BE2C (cell line): ENCODE data around the gene CFAP92.

Source experiments
- DNase-seq: peaks from one replicate; pipeline ENCODE4 v3.0.0-alpha.2; 2020
- H3K27me3 ChIP-seq: fragments of 250-450 bp; sonication (Bioruptor Pico); 2 replicates; pipeline ENCODE4 v1.5.1; 2020; ENCODE audit warnings: mild to moderate bottlenecking
- H3K36me3 ChIP-seq: fragments of 250-450 bp; sonication (Bioruptor Pico); 2 replicates; pipeline ENCODE4 v1.5.1; 2020; ENCODE audit warnings: mild to moderate bottlenecking
- H3K4me1 ChIP-seq: fragments of 250-450 bp; sonication (Bioruptor Pico); 2 replicates; pipeline ENCODE4 v1.5.1; 2020
- H3K4me3 ChIP-seq: 2 replicates; pipeline ENCODE4 v1.5.1; 2011; ENCODE audit warnings: low read depth, low read length
- H3K9me3 ChIP-seq: fragments of 250-450 bp; sonication (Bioruptor Pico); 2 replicates; pipeline ENCODE4 v1.5.1; 2020
- TF ChIP-seq, protein P1 (sequence below): IDR thresholded peaks from 2 replicates; pipeline ENCODE4 v1.5.1; 2012; ENCODE audit warnings: mild to moderate bottlenecking, low read depth, low read length

Gene CFAP92

DNA sequence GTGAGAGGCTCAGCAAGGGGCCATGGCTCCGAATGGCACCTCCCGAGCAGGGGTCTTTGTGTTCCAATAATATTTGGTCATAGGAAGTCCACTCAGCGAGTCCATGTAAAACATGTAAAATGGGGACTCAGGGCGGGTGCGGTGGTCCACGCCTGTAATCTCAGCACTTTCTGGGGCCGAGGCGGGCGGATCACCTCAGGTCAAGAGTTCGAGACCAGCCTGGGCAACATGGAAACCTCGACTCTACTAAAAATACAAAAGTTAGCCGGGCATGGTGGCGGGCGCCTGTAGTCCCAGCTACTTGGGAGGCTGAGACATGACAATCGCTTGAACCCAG is 33.6 kb upstream of the CFAP92 start:
- Histone ChIP-seq H3K4me3 (peak overlapping the region; percentile 61), H3K36me3 (no peaks in the 10 kb centered on the region), H3K9me3 (no peaks in the 10 kb centered on the region), H3K27me3 (no peaks in the 10 kb centered on the region), H3K4me1 (peaks cover 4% of the 10 kb centered on the region; the same call in 1 of the 2 replicates)
- DNase-seq: no peak
- TF ChIP-seq, protein P1, sequence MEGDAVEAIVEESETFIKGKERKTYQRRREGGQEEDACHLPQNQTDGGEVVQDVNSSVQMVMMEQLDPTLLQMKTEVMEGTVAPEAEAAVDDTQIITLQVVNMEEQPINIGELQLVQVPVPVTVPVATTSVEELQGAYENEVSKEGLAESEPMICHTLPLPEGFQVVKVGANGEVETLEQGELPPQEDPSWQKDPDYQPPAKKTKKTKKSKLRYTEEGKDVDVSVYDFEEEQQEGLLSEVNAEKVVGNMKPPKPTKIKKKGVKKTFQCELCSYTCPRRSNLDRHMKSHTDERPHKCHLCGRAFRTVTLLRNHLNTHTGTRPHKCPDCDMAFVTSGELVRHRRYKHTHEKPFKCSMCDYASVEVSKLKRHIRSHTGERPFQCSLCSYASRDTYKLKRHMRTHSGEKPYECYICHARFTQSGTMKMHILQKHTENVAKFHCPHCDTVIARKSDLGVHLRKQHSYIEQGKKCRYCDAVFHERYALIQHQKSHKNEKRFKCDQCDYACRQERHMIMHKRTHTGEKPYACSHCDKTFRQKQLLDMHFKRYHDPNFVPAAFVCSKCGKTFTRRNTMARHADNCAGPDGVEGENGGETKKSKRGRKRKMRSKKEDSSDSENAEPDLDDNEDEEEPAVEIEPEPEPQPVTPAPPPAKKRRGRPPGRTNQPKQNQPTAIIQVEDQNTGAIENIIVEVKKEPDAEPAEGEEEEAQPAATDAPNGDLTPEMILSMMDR: no peak

DNA sequence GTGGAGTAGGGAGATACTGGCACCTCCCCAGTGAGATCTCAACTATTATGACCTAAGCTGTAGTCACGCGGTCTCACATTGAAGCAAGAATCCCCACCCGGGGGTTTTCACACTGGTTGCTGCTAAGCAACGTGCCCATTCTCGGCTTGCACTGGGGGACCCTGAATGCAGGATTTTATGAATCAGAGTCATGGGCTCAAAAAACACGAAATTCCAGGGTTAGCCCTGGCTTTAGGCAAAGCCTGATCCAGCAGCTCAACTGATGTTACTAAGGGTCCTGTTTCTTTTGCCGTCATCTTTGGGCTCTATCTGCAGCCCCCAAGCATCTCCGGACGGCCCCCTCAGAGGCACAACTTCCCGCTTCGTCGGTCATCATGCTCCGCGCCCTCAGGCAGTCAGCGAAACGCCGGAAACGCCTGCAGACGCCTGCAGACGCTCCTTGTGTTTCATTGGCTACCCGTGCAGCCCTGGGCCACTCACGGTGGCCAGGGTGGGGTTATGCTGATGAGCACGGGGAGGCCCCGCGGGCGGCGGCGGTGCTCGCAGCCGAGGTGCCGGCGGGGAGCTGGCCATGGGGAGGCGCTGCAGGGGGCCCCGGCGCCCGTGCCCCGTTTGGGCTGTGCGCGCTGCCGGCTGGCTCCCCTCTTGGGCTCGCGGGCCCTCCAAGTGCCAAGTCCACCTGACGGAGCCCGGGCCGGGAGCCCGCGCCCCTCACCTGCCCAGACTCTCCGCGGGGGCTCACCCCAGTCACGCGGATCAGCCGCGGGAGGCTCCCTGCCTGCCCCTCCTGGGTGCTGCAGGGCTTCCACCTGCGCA is 33.1 kb upstream of the CFAP92 start:
- peak overlapping the region; percentile 61 for H3K4me3 ChIP-seq
- TF ChIP-seq, protein P1: peak; percentile 48

DNA sequence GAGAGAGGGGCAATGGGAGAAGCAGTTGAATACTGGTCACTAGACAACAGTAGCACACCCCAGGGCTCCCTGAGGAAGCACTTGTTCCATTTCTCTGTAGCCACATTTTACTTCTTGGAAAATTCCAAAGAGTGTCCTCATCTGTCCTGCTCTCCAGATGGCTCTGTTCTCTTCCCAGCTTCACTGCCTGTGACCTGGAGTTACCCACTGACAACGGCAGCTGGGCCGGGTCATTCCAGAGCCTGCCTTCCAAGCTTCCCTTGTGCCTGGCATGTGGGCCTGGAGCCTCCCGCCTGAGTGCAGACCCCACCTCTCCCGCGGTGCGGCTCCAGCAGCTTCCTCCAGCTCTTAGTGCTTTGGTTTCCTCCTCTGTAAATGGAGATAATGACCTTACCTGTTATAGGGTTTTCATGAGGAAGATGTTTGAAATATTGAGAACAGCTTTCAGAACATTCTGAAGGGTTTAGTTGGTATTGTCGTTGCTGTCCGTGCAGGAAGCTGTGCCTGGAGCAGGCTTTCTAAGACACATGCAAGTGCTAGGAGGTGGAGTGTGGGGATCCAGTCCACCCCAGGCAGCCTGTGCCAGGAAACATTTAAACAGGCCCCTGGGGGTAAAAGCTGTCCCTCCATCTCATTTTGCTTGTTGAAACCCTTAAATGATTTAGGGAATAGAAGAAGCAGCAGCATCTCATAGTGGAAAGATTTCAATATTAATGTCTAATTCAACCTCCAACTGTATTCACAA is 32.0 kb upstream of the CFAP92 start:
- H3K4me1 ChIP-seq: peaks cover 4% of the 10 kb centered on the region; the same call in 1 of the 2 replicates
- H3K27me3 ChIP-seq: no peaks in the 10 kb centered on the region
- H3K4me3 ChIP-seq: no peak overlapping the region
- TF ChIP-seq, protein P1: no peak
- peak; percentile 43 for DNase-seq
- H3K9me3 ChIP-seq: no peaks in the 10 kb centered on the region
- H3K36me3 ChIP-seq: no peaks in the 10 kb centered on the region

More for the DNA sequence above, 33.1 kb upstream of the CFAP92 start:
- no peaks in the 10 kb centered on the region for H3K27me3 ChIP-seq
- no peaks in the 10 kb centered on the region for H3K36me3 ChIP-seq
- H3K9me3 ChIP-seq: no peaks in the 10 kb centered on the region
- H3K4me1 ChIP-seq: peaks cover 4% of the 10 kb centered on the region; the same call in 1 of the 2 replicates
- DNase-seq: peak; percentile 95

DNA sequence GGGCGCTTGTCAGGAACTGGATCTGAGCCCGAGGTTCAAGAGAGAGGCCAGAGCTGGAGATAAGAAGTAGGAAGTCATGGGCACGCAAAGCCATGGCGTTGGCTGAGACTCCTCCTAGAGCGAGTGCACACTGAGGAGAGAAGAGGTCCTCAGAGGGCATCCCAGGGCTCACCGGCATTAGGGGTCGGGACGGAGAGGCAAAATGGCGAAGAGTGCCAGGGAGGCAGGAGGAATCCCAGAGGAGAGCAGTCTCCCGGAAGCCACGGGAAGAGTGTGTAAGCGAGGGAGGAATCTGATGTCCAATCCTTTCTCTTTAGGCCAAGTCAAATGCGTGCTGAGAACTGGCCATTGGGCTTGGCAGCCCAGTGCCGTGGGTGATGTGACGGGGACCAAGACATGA is 31.2 kb upstream of the CFAP92 start:
- H3K4me1 ChIP-seq: peaks cover 4% of the 10 kb centered on the region; the same call in 1 of the 2 replicates
- TF ChIP-seq, protein P1: no peak

DNA sequence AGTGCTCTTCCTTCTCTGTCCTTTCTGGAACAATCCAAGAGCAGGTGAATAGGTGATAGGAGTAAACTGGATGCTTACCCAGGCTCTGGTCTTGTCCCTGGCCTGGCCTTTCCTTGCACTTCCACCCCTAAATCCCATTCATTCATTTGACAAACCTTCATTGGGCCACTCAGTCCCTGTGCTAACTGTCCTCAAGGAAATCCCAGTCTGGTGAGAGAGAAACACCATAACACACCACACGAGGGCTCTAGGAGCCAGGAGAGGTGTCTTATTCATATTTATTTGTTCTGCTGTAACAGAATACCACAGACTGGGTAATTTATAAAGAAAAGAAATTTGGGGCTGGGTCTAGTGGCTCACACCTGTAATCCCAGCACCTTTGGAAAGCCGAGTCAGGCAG is 30.0 kb upstream of the CFAP92 start:
- Histone ChIP-seq H3K4me3 (no peak overlapping the region), H3K27me3 (no peaks in the 10 kb centered on the region), H3K4me1 (peaks cover 4% of the 10 kb centered on the region; the same call in 1 of the 2 replicates), H3K9me3 (no peaks in the 10 kb centered on the region), H3K36me3 (no peaks in the 10 kb centered on the region)
- no peak for DNase-seq
- TF ChIP-seq, protein P1: peak; percentile 33; the same call in 1 of the 2 replicates

More for the DNA sequence above, 31.2 kb upstream of the CFAP92 start:
- Histone ChIP-seq H3K36me3 (no peaks in the 10 kb centered on the region), H3K4me3 (no peak overlapping the region), H3K9me3 (no peaks in the 10 kb centered on the region), H3K27me3 (no peaks in the 10 kb centered on the region)
- DNase-seq: no peak
